HK-2 (cell line): ENCODE results near the gene TBC1D25.

ENCODE experiments used
- DNase-seq: peaks from one replicate; pipeline ENCODE4 v3.0.0-alpha.2; 2018; ENCODE audit not compliant: unreplicated experiment

TBC1D25 gene

GRCh38 chrX:48601741-48602394 is 62.4 kb downstream of the TBC1D25 start:
- DNase-seq, result no peak

- no peak for DNase-seq
Observed at GRCh38 chrX:48604701-48605100, 65.2 kb downstream of the TBC1D25 start.

GRCh38 chrX:48606091-48606490 is 66.6 kb downstream of the TBC1D25 start:
- DNase-seq, result no peak

GRCh38 chrX:48611703-48612102 is 72.2 kb downstream of the TBC1D25 start:
- no peak for DNase-seq
